ENCODE results near the gene KDELR3. TPM values are rescaled to one million over a fixed set of nuclear protein-coding genes. Genes with fewer than 3 reads are reported as not detected.

KDELR3 gene
- total RNA-seq, 1 donor from 2014 or later, result 72.6 TPM

- DNase-seq (ENCODE audit: low read depth) (no peak), FAIRE-seq (no peak)
- H3K27me3 ChIP-seq (ENCODE audit: insufficient read depth, low read length), result no peaks in the 10 kb centered on the region
- Mint-ChIP-seq H3K36me3 (ENCODE audit: low read depth, unreplicated experiment) (no peaks in the 10 kb centered on the region), H3K27ac (ENCODE audit: unreplicated experiment) (no peak overlapping the region), H3K9me3 (ENCODE audit: unreplicated experiment) (no peaks in the 10 kb centered on the region), H3K4me3 (ENCODE audit: unreplicated experiment) (no peak overlapping the region), H3K27me3 (ENCODE audit: low read depth, unreplicated experiment) (peaks cover 20% of the 10 kb centered on the region), H3K4me1 (ENCODE audit: low read depth, unreplicated experiment) (peaks cover 4% of the 10 kb centered on the region)
- no peaks in the 10 kb centered on the region for H3K9me3 ChIP-seq (ENCODE audit: insufficient read depth, low read depth, low read length)
- no peaks in the 10 kb centered on the region for H4K20me1 ChIP-seq (ENCODE audit: insufficient read depth, low read length)
- no peak overlapping the region for H3K4me2 ChIP-seq (ENCODE audit: low read length)
- TF ChIP-seq EZH2 (IDR thresholded peaks at IDR 0.05; ENCODE audit: insufficient read depth, low read length) (no peak), CTCF (IDR thresholded peaks at IDR 0.05; ENCODE audit: insufficient read depth, low read depth, low read length) (no peak)
- H3K4me3 ChIP-seq (ENCODE audit: insufficient read depth, low read depth, low read length), result no peak overlapping the region
- H3K4me1 ChIP-seq (ENCODE audit: insufficient read depth, low read length), result peaks cover 3% of the 10 kb centered on the region
- no peaks in the 10 kb centered on the region for H3K36me3 ChIP-seq (ENCODE audit: insufficient read depth, low read length)
- H3K79me2 ChIP-seq (ENCODE audit: insufficient read depth, low read length), result no peaks in the 10 kb centered on the region
- no peak overlapping the region for H2AFZ ChIP-seq (ENCODE audit: low read depth, low read length)
- H3K27ac ChIP-seq (ENCODE audit: low read depth, low read length), result no peak overlapping the region
- no peak overlapping the region for H3K9ac ChIP-seq (ENCODE audit: low read length)
Observed at GRCh38 chr22:38435010-38435409, 32.9 kb upstream of the KDELR3 start.

GRCh38 chr22:38435965-38436364, 31.9 kb upstream of the KDELR3 start:
- no peaks in the 10 kb centered on the region for H3K36me3 Mint-ChIP-seq (ENCODE audit: low read depth, unreplicated experiment)
- Histone ChIP-seq H3K27ac (ENCODE audit: low read depth, low read length) (no peak overlapping the region), H3K27me3 (ENCODE audit: insufficient read depth, low read length) (no peaks in the 10 kb centered on the region), H3K4me3 (ENCODE audit: insufficient read depth, low read depth, low read length) (no peak overlapping the region), H4K20me1 (ENCODE audit: insufficient read depth, low read length) (no peaks in the 10 kb centered on the region), H3K9me3 (ENCODE audit: insufficient read depth, low read depth, low read length) (no peaks in the 10 kb centered on the region), H3K4me2 (ENCODE audit: low read length) (no peak overlapping the region), H3K79me2 (ENCODE audit: insufficient read depth, low read length) (no peaks in the 10 kb centered on the region), H3K9ac (ENCODE audit: low read length) (no peak overlapping the region), H2AFZ (ENCODE audit: low read depth, low read length) (no peak overlapping the region), H3K36me3 (ENCODE audit: insufficient read depth, low read length) (no peaks in the 10 kb centered on the region), H3K4me1 (ENCODE audit: insufficient read depth, low read length) (peaks cover 3% of the 10 kb centered on the region)
- H3K27me3 Mint-ChIP-seq (ENCODE audit: low read depth, unreplicated experiment), result peaks cover 27% of the 10 kb centered on the region
- peaks cover 1% of the 10 kb centered on the region for H3K9me3 Mint-ChIP-seq (ENCODE audit: unreplicated experiment)
- FAIRE-seq, result no peak
- no peak overlapping the region for H3K4me3 Mint-ChIP-seq (ENCODE audit: unreplicated experiment)
- no peak overlapping the region for H3K27ac Mint-ChIP-seq (ENCODE audit: unreplicated experiment)
- peaks cover 4% of the 10 kb centered on the region for H3K4me1 Mint-ChIP-seq (ENCODE audit: low read depth, unreplicated experiment)
- TF ChIP-seq CTCF (IDR thresholded peaks at IDR 0.05; ENCODE audit: insufficient read depth, low read depth, low read length) (no peak), EZH2 (IDR thresholded peaks at IDR 0.05; ENCODE audit: insufficient read depth, low read length) (no peak)
- DNase-seq (ENCODE audit: low read depth), result no peak

- Histone ChIP-seq H3K4me3 (ENCODE audit: insufficient read depth, low read depth, low read length) (no peak overlapping the region), H4K20me1 (ENCODE audit: insufficient read depth, low read length) (no peaks in the 10 kb centered on the region), H3K36me3 (ENCODE audit: insufficient read depth, low read length) (no peaks in the 10 kb centered on the region), H3K9ac (ENCODE audit: low read length) (no peak overlapping the region), H2AFZ (ENCODE audit: low read depth, low read length) (no peak overlapping the region), H3K4me2 (ENCODE audit: low read length) (no peak overlapping the region), H3K27ac (ENCODE audit: low read depth, low read length) (no peak overlapping the region), H3K9me3 (ENCODE audit: insufficient read depth, low read depth, low read length) (no peaks in the 10 kb centered on the region), H3K4me1 (ENCODE audit: insufficient read depth, low read length) (peaks cover 3% of the 10 kb centered on the region), H3K79me2 (ENCODE audit: insufficient read depth, low read length) (no peaks in the 10 kb centered on the region), H3K27me3 (ENCODE audit: insufficient read depth, low read length) (peaks cover 3% of the 10 kb centered on the region)
- Mint-ChIP-seq H3K36me3 (ENCODE audit: low read depth, unreplicated experiment) (no peaks in the 10 kb centered on the region), H3K4me1 (ENCODE audit: low read depth, unreplicated experiment) (peaks cover 4% of the 10 kb centered on the region), H3K27ac (ENCODE audit: unreplicated experiment) (no peak overlapping the region), H3K27me3 (ENCODE audit: low read depth, unreplicated experiment) (peaks cover 31% of the 10 kb centered on the region), H3K9me3 (ENCODE audit: unreplicated experiment) (peaks cover 1% of the 10 kb centered on the region), H3K4me3 (ENCODE audit: unreplicated experiment) (no peak overlapping the region)
- DNase-seq (ENCODE audit: low read depth), result no peak
- FAIRE-seq, result no peak
- TF ChIP-seq CTCF (IDR thresholded peaks at IDR 0.05; ENCODE audit: insufficient read depth, low read depth, low read length), result no peak
- no peak for TF ChIP-seq EZH2 (IDR thresholded peaks at IDR 0.05; ENCODE audit: insufficient read depth, low read length)
Observed at GRCh38 chr22:38436629-38437395, 31.1 kb upstream of the KDELR3 start.

Measured in astrocyte (in vitro differentiated cells and primary cell).